Bronchial epithelial cell (primary cell): ENCODE measurements around the gene TMEM178B. TPM values are rescaled to one million over a fixed set of nuclear protein-coding genes. Genes with fewer than 3 reads are reported as not detected.

Experiments
- DNase-seq: peaks from one replicate; pipeline ENCODE4 v3.0.0-alpha.2; 2010; ENCODE audit warnings: low read depth
- FAIRE-seq: peaks from 2 replicates; lab custom pipeline; 2011; peaks lifted over from hg19 to GRCh38; lab: Jason Lieb, UNC
- H3K27me3 ChIP-seq: 2 replicates; pipeline ENCODE4 v1.5.1; 2011; ENCODE audit warnings: low read length; ENCODE audit not compliant: control insufficient read depth, insufficient read depth
- H3K36me3 ChIP-seq: 2 replicates; pipeline ENCODE4 v1.5.1; 2011; ENCODE audit warnings: low read length; ENCODE audit not compliant: control insufficient read depth, insufficient read depth
- H3K4me3 ChIP-seq: 2 replicates; pipeline ENCODE4 v1.5.1; 2011; ENCODE audit warnings: mild to moderate bottlenecking, low read depth, low read length, control low read depth
- total RNA-seq: library from RNA; depleted of rRNA; stranded (reverse); fragments of >200 nt; gene quantifications from 2 replicates; pipeline ENCODE4 v1.2.1, GENCODE V29; 2014
- TF ChIP-seq, protein P1 (sequence below): IDR thresholded peaks from 2 replicates; pipeline ENCODE4 v1.5.1; 2011; ENCODE audit warnings: mild to moderate bottlenecking, moderate library complexity, low read length, control low read depth, inconsistent platforms; ENCODE audit not compliant: insufficient read depth, severe bottlenecking

Gene TMEM178B
- total RNA-seq, 1 donor from 2014 or later, result under 0.01 TPM

- DNase-seq, result no peak
- H3K27me3 ChIP-seq, result no peaks in the 10 kb centered on the region
- TF ChIP-seq, protein P1, sequence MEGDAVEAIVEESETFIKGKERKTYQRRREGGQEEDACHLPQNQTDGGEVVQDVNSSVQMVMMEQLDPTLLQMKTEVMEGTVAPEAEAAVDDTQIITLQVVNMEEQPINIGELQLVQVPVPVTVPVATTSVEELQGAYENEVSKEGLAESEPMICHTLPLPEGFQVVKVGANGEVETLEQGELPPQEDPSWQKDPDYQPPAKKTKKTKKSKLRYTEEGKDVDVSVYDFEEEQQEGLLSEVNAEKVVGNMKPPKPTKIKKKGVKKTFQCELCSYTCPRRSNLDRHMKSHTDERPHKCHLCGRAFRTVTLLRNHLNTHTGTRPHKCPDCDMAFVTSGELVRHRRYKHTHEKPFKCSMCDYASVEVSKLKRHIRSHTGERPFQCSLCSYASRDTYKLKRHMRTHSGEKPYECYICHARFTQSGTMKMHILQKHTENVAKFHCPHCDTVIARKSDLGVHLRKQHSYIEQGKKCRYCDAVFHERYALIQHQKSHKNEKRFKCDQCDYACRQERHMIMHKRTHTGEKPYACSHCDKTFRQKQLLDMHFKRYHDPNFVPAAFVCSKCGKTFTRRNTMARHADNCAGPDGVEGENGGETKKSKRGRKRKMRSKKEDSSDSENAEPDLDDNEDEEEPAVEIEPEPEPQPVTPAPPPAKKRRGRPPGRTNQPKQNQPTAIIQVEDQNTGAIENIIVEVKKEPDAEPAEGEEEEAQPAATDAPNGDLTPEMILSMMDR, result no peak
- no peak overlapping the region for H3K4me3 ChIP-seq
- no peak for FAIRE-seq
- no peaks in the 10 kb centered on the region for H3K36me3 ChIP-seq
Measured at GRCh38 chr7:141227454-141227853, 153.6 kb downstream of the TMEM178B start.

DNA sequence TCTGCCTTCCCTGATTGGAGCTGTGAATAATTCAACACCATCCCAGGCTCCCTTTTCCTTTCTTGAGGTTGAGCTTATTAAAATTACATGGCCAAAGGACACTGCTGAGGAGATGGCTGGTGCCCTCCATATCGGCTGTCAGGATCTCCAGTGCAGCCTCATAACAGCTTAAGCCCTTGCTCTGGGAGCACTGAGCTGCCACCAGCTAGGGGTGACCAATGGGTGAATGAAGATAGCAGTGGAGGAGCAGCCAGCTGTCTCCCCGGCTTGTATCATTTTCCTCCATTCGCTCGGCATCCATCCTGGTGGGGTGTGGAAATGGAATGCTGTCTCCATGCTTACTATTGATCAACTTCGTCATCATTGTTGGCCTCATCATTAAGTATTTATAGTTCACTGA is 154.6 kb downstream of the TMEM178B start:
- TF ChIP-seq, protein P1, result no peak

GRCh38 chr7:141231018-141231792 is 157.3 kb downstream of the TMEM178B start:
- TF ChIP-seq, protein P1, result peak; percentile 9
- FAIRE-seq (no peak), DNase-seq (no peak)
- no peaks in the 10 kb centered on the region for H3K27me3 ChIP-seq
- H3K36me3 ChIP-seq, result no peaks in the 10 kb centered on the region
- H3K4me3 ChIP-seq, result no peak overlapping the region

More for the DNA sequence above, 154.6 kb downstream of the TMEM178B start:
- no peak for DNase-seq
- no peaks in the 10 kb centered on the region for H3K27me3 ChIP-seq
- H3K4me3 ChIP-seq, result no peak overlapping the region
- no peaks in the 10 kb centered on the region for H3K36me3 ChIP-seq
- no peak for FAIRE-seq

DNA sequence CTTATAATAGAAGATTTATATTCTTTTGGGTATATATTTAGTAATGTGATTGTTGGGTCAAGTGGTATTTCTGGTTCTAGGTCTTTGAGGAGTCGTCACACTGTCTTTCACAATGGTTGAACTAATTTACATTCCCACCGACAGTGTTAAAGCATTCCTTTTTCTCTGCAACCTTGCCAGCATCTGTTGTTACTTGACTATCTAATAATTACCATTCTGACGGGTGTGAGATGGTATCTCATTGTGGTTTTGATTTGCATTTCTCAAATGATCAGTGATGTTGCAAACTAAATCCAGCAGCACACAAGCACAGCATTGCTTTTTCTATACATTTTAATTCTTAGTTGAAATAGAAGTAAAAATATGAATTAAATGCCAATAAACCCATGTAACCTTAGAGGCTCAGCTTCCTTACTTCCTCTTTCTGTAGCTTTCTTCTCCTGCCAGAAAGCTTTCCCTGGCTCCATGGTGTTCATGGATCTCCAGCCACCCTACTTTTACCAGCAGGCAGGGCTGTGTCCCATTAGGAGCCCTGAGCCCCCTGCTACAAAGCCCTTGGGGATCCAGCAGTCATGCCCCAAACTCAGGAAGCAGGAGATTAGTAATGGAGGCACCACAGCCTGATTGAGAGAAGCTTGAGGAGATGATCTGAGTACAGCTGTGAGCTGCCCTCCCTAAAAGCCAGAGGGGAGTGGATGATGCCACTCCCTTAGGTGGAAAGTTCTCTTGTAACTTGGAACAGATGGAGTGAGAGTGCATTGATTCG is 158.6 kb downstream of the TMEM178B start:
- FAIRE-seq (no peak), DNase-seq (no peak)
- no peak overlapping the region for H3K4me3 ChIP-seq
- no peaks in the 10 kb centered on the region for H3K36me3 ChIP-seq
- TF ChIP-seq, protein P1, result no peak
- no peaks in the 10 kb centered on the region for H3K27me3 ChIP-seq

DNA sequence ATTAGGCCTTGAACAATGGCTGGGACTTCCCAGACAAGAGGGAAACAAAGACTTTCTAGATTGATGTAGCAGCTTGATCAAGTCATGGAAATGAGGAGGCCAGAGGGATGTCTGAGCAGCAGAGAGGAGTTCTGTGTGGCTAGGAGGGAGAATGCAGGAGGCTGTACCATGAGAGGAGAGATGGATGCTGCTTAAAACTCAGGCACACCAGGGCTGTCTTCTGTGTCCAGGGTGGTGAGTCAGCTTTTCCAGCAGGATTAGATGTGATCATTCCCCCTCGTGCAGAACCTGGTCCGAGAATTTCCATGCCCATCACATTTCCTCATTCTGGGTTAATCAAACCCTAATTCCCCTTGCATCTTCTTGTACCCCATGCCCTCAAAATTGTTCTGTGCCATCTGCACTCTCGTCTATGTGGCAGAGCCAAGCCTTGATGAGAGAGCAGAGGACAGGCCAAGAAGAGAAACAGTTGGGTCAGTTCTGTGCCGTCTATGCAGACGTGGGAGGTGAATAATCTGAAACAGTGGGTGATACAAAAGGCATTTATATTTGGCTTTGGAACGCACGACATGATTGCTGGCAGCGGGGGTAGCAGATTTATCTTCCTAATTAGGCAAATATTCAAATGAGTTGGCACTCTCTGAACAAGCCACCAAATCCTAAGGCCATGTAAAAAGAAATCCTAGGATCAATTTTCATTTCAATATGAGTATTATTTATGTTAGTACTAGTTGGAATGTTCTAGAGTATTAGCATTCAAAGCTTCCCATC is 160.7 kb downstream of the TMEM178B start:
- TF ChIP-seq, protein P1, result no peak
- no peak overlapping the region for H3K4me3 ChIP-seq
- no peaks in the 10 kb centered on the region for H3K27me3 ChIP-seq
- no peaks in the 10 kb centered on the region for H3K36me3 ChIP-seq
- no peak for DNase-seq
- no peak for FAIRE-seq
